ENCODE measurements around the gene CASP10. TPM values are rescaled to one million over a fixed set of nuclear protein-coding genes. Genes with fewer than 3 reads are reported as not detected.

The CASP10 gene
- total and polyA plus RNA-seq, 9 of the 15 experiments (the other 6 are each of a cell fraction or from before 2014, with no cell fraction given), result 7.1 to 20.4 (median 10.8) TPM

GRCh38 chr2:201158111-201158929 is 24.6 kb upstream of the CASP10 start (continued):
- TF ChIP-seq, protein P1, sequence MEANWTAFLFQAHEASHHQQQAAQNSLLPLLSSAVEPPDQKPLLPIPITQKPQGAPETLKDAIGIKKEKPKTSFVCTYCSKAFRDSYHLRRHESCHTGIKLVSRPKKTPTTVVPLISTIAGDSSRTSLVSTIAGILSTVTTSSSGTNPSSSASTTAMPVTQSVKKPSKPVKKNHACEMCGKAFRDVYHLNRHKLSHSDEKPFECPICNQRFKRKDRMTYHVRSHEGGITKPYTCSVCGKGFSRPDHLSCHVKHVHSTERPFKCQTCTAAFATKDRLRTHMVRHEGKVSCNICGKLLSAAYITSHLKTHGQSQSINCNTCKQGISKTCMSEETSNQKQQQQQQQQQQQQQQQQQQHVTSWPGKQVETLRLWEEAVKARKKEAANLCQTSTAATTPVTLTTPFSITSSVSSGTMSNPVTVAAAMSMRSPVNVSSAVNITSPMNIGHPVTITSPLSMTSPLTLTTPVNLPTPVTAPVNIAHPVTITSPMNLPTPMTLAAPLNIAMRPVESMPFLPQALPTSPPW (CRISPR knock-in tag; IDR thresholded peaks at IDR 0.05), result peak; percentile 21; the same call in 1 of the 2 replicates
- no peak for TF ChIP-seq CREBBP (IDR thresholded peaks at IDR 0.05; ENCODE audit: low read depth, low read length)
- TF ChIP-seq CTCF (IDR thresholded peaks at IDR 0.05 in 2 of 3, conservative IDR thresholded peaks at IDR 0.05 in 1 of 3; ENCODE audit: insufficient read depth in 2 of 3, low read depth in 1 of 3, low read length in 3 of 3), result peak; percentile 61 to 84 (median 75)
- TF ChIP-seq ZBTB8A (IDR thresholded peaks at IDR 0.05; ENCODE audit: partially characterized antibody), result no peak
- peak; percentile 24; the same call in 1 of the 2 replicates for TF ChIP-seq STAT5A (IDR thresholded peaks at IDR 0.05; ENCODE audit: borderline replicate concordance, low read length)
- TF ChIP-seq PCBP2 (IDR thresholded peaks at IDR 0.05; ENCODE audit: low read depth, low read length, poor library complexity, severe bottlenecking), result no peak
- TF ChIP-seq HIVEP1 (CRISPR knock-in tag; IDR thresholded peaks at IDR 0.05), result 0 out of 2 replicates have a peak, but pooled peaks have one; percentile 60
- TF ChIP-seq ZZZ3 (IDR thresholded peaks at IDR 0.05), result no peak
- TF ChIP-seq GTF2F1 (IDR thresholded peaks at IDR 0.05; ENCODE audit: low read depth, low read length), result no peak
- no peak for TF ChIP-seq ZSCAN29 (IDR thresholded peaks at IDR 0.05)
- TF ChIP-seq, protein P2, sequence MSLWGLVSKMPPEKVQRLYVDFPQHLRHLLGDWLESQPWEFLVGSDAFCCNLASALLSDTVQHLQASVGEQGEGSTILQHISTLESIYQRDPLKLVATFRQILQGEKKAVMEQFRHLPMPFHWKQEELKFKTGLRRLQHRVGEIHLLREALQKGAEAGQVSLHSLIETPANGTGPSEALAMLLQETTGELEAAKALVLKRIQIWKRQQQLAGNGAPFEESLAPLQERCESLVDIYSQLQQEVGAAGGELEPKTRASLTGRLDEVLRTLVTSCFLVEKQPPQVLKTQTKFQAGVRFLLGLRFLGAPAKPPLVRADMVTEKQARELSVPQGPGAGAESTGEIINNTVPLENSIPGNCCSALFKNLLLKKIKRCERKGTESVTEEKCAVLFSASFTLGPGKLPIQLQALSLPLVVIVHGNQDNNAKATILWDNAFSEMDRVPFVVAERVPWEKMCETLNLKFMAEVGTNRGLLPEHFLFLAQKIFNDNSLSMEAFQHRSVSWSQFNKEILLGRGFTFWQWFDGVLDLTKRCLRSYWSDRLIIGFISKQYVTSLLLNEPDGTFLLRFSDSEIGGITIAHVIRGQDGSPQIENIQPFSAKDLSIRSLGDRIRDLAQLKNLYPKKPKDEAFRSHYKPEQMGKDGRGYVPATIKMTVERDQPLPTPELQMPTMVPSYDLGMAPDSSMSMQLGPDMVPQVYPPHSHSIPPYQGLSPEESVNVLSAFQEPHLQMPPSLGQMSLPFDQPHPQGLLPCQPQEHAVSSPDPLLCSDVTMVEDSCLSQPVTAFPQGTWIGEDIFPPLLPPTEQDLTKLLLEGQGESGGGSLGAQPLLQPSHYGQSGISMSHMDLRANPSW (CRISPR knock-in tag; IDR thresholded peaks at IDR 0.05), result no peak
- no peak for TF ChIP-seq MAX (CRISPR knock-in tag; IDR thresholded peaks at IDR 0.05)
- TF ChIP-seq, protein P3, sequence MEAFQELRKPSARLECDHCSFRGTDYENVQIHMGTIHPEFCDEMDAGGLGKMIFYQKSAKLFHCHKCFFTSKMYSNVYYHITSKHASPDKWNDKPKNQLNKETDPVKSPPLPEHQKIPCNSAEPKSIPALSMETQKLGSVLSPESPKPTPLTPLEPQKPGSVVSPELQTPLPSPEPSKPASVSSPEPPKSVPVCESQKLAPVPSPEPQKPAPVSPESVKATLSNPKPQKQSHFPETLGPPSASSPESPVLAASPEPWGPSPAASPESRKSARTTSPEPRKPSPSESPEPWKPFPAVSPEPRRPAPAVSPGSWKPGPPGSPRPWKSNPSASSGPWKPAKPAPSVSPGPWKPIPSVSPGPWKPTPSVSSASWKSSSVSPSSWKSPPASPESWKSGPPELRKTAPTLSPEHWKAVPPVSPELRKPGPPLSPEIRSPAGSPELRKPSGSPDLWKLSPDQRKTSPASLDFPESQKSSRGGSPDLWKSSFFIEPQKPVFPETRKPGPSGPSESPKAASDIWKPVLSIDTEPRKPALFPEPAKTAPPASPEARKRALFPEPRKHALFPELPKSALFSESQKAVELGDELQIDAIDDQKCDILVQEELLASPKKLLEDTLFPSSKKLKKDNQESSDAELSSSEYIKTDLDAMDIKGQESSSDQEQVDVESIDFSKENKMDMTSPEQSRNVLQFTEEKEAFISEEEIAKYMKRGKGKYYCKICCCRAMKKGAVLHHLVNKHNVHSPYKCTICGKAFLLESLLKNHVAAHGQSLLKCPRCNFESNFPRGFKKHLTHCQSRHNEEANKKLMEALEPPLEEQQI (IDR thresholded peaks at IDR 0.05), result no peak
- no peak for TF ChIP-seq CEBPB (tag; IDR thresholded peaks at IDR 0.05)
- no peak for TF ChIP-seq SETDB1 (IDR thresholded peaks at IDR 0.05; ENCODE audit: low read length)
- peak in 1 of 2 experiments; percentile 63; a peak in 1 of 4 replicates for TF ChIP-seq HDAC1 (IDR thresholded peaks at IDR 0.05)
- TF ChIP-seq ZBTB12 (CRISPR knock-in tag; IDR thresholded peaks at IDR 0.05), result no peak

All from K562 (cell line).